AG09309 (cell line): ENCODE measurements around the gene GLB1L.

Source experiments
- DNase-seq: peaks from one replicate; pipeline ENCODE4 v3.0.0-alpha.2; 2010; ENCODE audit warnings: low read depth
- H3K4me3 ChIP-seq: 2 replicates; pipeline ENCODE4 v1.5.1; 2011; ENCODE audit warnings: mild to moderate bottlenecking, low read depth, low read length, moderate library complexity; ENCODE audit not compliant: control insufficient read depth
- CTCF ChIP-seq: IDR thresholded peaks from 2 replicates; pipeline ENCODE4 v1.5.1; 2011; ENCODE audit warnings: mild to moderate bottlenecking, low read depth, low read length, inconsistent platforms; ENCODE audit not compliant: insufficient read depth, control insufficient read depth; ENCODE audit errors: missing control alignments

Gene GLB1L

GRCh38 chr2:219252900-219253752 is 7.9 kb upstream of the GLB1L start, which contains the start of gene TUBA4B:
Gene TUBA4B (plus strand): TSS chr2:219253243. CDS start chr2:219253408, 165 bp downstream.
- TF ChIP-seq CTCF: no peak
- DNase-seq: no peak

GRCh38 chr2:219252570-219252899 is 7.3 kb upstream of the GLB1L start:
- no peak for TF ChIP-seq CTCF
- H3K4me3 ChIP-seq: peak overlapping the region; percentile 52
- no peak for DNase-seq

More at GRCh38 chr2:219252900-219253752, 7.9 kb upstream of the GLB1L start, which contains the start of gene TUBA4B:
- peak within 1 kb of the TSS; percentile 52 for H3K4me3 ChIP-seq

- H3K4me3 ChIP-seq: no peak overlapping the region
- TF ChIP-seq CTCF: no peak
- DNase-seq: no peak
These were observed 6.8 kb upstream of the GLB1L start for GRCh38 chr2:219252084-219252483.

- TF ChIP-seq CTCF: no peak
- H3K4me3 ChIP-seq: no peak overlapping the region
- no peak for DNase-seq
These were observed 6.4 kb upstream of the GLB1L start for GRCh38 chr2:219251656-219252055.

- no peak for DNase-seq
- no peak overlapping the region for H3K4me3 ChIP-seq
- TF ChIP-seq CTCF: no peak
These were observed 5.0 kb upstream of the GLB1L start for GRCh38 chr2:219250049-219250781.

- no peak for TF ChIP-seq CTCF
- DNase-seq: peak; percentile 47
- no peak overlapping the region for H3K4me3 ChIP-seq
These were observed 4.1 kb upstream of the GLB1L start for GRCh38 chr2:219249203-219249980.
